ENCODE measurements around the gene DCBLD1.

GRCh38 chr6:117568247-117568646, 85.8 kb downstream of the DCBLD1 start:
- TF ChIP-seq ZNF580 (tag by site-specific recombination; IDR thresholded peaks at IDR 0.05) (no peak), PBX3 (CRISPR knock-in tag; IDR thresholded peaks at IDR 0.05) (no peak), ZNF513 (tag by site-specific recombination; IDR thresholded peaks at IDR 0.05) (no peak), ZNF10 (tag by site-specific recombination; IDR thresholded peaks at IDR 0.05) (no peak)
